Stimulated activated effector memory CD8-positive, alpha-beta T cell treated with anti-CD3 and anti-CD28 coated beads, Interleukin-12 subunit alpha, Interleukin-12 subunit beta, amount 100 ng/mL, for 72 hours (primary cell): ENCODE data around the gene OR10K1.

Experiments used
- ATAC-seq: fragments of 150-1000 bp; cut with Tn5 transposase; 2 replicates; pipeline ENCODE4 v1.10.0; 2021
- DNase-seq, 2 donors: peaks; one replicate each; pipeline ENCODE4 v3.0.0; 2021 to 2022; ENCODE audit warnings: low spot score in 2 of 2
- H3K27ac Mint-ChIP-seq: one replicate; pipeline ENCODE4 v1.8.0; 2022; ENCODE audit warnings: mild to moderate bottlenecking, mixed read lengths
- H3K36me3 Mint-ChIP-seq: one replicate; pipeline ENCODE4 v1.8.0; 2022; ENCODE audit warnings: mild to moderate bottlenecking, mixed read lengths
- H3K4me1 Mint-ChIP-seq: one replicate; pipeline ENCODE4 v1.8.0; 2022; ENCODE audit warnings: mixed read lengths
- H3K4me3 Mint-ChIP-seq: one replicate; pipeline ENCODE4 v1.8.0; 2022; ENCODE audit warnings: mild to moderate bottlenecking, mixed read lengths
- H3K9me3 Mint-ChIP-seq: one replicate; pipeline ENCODE4 v1.8.0; 2022; ENCODE audit warnings: mixed read lengths

Gene OR10K1

DNA sequence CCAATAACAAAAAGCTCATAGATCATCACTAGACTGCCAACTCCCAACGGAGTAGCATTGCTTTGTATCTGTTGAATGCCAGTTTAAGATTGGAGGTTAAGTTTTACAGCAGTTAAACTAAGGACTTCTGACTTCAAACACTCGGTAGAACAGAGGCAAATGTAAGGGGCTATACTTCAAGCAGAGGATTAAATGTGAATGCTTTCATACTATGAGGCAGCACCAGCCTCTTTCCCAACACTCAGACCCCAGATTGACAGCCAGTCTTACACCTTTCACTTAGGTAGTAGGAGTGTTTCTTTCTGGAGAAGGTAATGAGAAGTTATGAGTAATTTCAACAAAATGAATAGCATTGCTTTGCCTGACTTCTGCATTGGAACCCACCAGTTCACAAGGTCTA, 33.2 kb downstream of the OR10K1 start:
- DNase-seq: no peak
- H3K4me3 Mint-ChIP-seq: no peak overlapping the region
- no peaks in the 10 kb centered on the region for H3K4me1 Mint-ChIP-seq
- no peaks in the 10 kb centered on the region for H3K9me3 Mint-ChIP-seq
- no peak for ATAC-seq
- no peaks in the 10 kb centered on the region for H3K36me3 Mint-ChIP-seq
- no peak overlapping the region for H3K27ac Mint-ChIP-seq

DNA sequence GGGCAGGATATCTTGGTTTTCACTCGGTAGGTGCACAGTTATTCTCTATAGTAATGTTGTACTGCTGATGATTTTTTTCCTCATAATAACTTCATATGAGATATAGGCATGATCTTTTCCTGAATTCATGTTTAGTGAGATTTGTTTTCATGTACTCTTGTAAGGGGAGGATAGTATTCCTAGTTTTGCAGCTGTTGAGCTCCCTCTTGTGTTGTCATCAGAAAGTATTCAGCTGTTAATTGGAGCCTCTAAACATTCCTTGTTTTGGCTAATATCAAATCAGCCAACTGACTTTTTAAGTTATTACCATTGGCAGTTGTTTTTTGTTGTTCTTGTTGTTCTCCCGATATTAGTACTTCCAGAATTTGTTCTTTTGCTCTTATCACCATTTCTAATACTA, 34.7 kb downstream of the OR10K1 start:
- ATAC-seq: no peak
- no peak overlapping the region for H3K4me3 Mint-ChIP-seq
- H3K9me3 Mint-ChIP-seq: no peaks in the 10 kb centered on the region

GRCh38 chr1:158506369-158506987, 44.8 kb downstream of the OR10K1 start:
- DNase-seq (peak; percentile 25 to 59), ATAC-seq (peak; percentile 71)
- no peaks in the 10 kb centered on the region for H3K4me1 Mint-ChIP-seq

More for the DNA sequence above, 34.7 kb downstream of the OR10K1 start:
- no peaks in the 10 kb centered on the region for H3K4me1 Mint-ChIP-seq
- H3K27ac Mint-ChIP-seq: no peak overlapping the region
- no peak for DNase-seq
- no peaks in the 10 kb centered on the region for H3K36me3 Mint-ChIP-seq

GRCh38 chr1:158507511-158507910, 45.9 kb downstream of the OR10K1 start:
- Mint-ChIP-seq H3K36me3 (no peaks in the 10 kb centered on the region), H3K9me3 (no peaks in the 10 kb centered on the region), H3K27ac (no peak overlapping the region), H3K4me3 (no peak overlapping the region), H3K4me1 (no peaks in the 10 kb centered on the region)
- DNase-seq (no peak), ATAC-seq (no peak)

More at GRCh38 chr1:158506369-158506987, 44.8 kb downstream of the OR10K1 start:
- Mint-ChIP-seq H3K4me3 (no peak overlapping the region), H3K27ac (no peak overlapping the region), H3K9me3 (no peaks in the 10 kb centered on the region), H3K36me3 (no peaks in the 10 kb centered on the region)

- no peak for ATAC-seq
- no peaks in the 10 kb centered on the region for H3K36me3 Mint-ChIP-seq
- no peak for DNase-seq
- H3K4me1 Mint-ChIP-seq: no peaks in the 10 kb centered on the region
- no peak overlapping the region for H3K27ac Mint-ChIP-seq
- H3K4me3 Mint-ChIP-seq: no peak overlapping the region
- H3K9me3 Mint-ChIP-seq: no peaks in the 10 kb centered on the region
Observed at GRCh38 chr1:158509471-158510156, 48.0 kb downstream of the OR10K1 start.

- ATAC-seq (no peak), DNase-seq (no peak)
- no peak overlapping the region for H3K4me3 Mint-ChIP-seq
- no peak overlapping the region for H3K27ac Mint-ChIP-seq
- H3K36me3 Mint-ChIP-seq: no peaks in the 10 kb centered on the region
- H3K4me1 Mint-ChIP-seq: no peaks in the 10 kb centered on the region
- no peaks in the 10 kb centered on the region for H3K9me3 Mint-ChIP-seq
Observed at GRCh38 chr1:158516966-158517365, 55.3 kb downstream of the OR10K1 start.
